ENCODE results near the gene SERAC1.
"Not testable (repeated sequence)": the region's sequence is repeated elsewhere in the genome, so short reads cannot be mapped to it uniquely, and the experiment has no call there.

The SERAC1 gene

DNA sequence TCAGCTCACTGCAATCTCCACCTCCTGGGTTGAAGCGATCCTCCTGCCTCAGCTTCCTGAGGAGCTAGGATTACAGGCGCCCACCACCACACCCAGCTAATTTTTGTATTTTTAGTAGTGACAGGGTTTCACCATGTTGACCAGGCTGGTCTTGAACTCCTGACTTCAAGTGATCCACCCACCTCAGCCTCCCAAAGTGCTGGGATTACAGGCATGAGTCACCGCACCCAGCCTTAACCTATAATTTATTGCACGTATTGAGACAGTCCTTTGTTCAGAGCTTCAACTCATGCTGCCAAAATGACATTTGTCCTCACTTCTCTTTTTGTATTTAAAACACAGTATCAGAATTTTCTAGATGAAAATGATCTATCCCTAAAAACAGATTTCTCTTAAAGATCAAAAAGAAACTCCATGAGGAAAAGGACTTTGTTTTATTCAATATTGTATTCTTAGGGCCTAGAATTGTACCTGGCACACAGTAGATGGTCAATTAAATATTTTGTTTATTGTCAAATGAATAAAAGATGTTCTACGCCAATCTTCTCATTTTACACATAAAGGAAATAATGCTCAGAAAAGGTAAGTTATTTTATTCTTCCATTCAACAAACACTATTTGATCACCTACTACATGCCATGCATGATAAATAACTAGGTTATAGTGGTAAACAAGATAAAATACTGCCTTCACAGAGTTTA is 10.8 kb downstream of the SERAC1 start:
- H3K36me3 ChIP-seq (ENCODE audit: control insufficient read depth, insufficient read depth, low read length), result no peaks in the 10 kb centered on the region; the same call in 1 of the 2 replicates
- no peaks in the 10 kb centered on the region for H3K9me3 ChIP-seq (ENCODE audit: control insufficient read depth, insufficient read depth, low read length)
- no peaks in the 10 kb centered on the region for H3K27me3 ChIP-seq (ENCODE audit: control insufficient read depth, insufficient read depth, low read length)
- H3K4me1 ChIP-seq (ENCODE audit: control insufficient read depth, insufficient read depth, low read length), result no peaks in the 10 kb centered on the region
- H3K27ac ChIP-seq (ENCODE audit: low read length), result no peak overlapping the region
- no peak overlapping the region for H3K4me3 ChIP-seq (ENCODE audit: low read length)
- no peak for DNase-seq (ENCODE audit: low read depth, low spot score)
- no CpG with 5 or more reads among the region's 5 CpGs for WGBS (ENCODE audit: insufficient coverage, insufficient read length)

DNA sequence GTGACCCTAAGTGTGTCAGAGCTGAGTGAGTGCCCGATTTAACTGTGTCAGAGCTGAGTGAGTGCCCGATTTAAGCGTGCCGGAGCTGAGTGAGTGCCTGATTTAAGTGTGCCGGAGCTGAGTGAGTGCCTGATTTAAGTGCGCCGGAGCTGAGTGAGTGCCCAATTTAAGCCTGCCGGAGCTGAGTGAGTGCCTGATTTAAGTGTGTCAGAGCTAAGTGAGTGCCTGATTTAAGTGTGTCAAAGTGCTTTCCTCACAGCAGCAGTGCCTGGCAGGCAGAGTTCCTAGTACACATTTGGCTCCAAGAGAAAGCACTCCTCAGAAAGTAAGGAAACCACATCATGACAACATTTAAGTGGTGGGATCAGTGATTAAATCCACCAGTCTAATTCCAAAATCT is 13.2 kb downstream of the SERAC1 start:
- no peaks in the 10 kb centered on the region; the same call in 1 of the 2 replicates for H3K36me3 ChIP-seq (ENCODE audit: control insufficient read depth, insufficient read depth, low read length)
- no peaks in the 10 kb centered on the region for H3K4me1 ChIP-seq (ENCODE audit: control insufficient read depth, insufficient read depth, low read length)
- WGBS (ENCODE audit: insufficient coverage, insufficient read length), result no CpG with 5 or more reads among the region's 8 CpGs
- H3K27me3 ChIP-seq (ENCODE audit: control insufficient read depth, insufficient read depth, low read length), result no peaks in the 10 kb centered on the region
- H3K9me3 ChIP-seq (ENCODE audit: control insufficient read depth, insufficient read depth, low read length), result no peaks in the 10 kb centered on the region
- H3K4me3 ChIP-seq (ENCODE audit: low read length), result no peak overlapping the region
- H3K27ac ChIP-seq (ENCODE audit: low read length), result no peak overlapping the region
- no peak for DNase-seq (ENCODE audit: low read depth, low spot score)

DNA sequence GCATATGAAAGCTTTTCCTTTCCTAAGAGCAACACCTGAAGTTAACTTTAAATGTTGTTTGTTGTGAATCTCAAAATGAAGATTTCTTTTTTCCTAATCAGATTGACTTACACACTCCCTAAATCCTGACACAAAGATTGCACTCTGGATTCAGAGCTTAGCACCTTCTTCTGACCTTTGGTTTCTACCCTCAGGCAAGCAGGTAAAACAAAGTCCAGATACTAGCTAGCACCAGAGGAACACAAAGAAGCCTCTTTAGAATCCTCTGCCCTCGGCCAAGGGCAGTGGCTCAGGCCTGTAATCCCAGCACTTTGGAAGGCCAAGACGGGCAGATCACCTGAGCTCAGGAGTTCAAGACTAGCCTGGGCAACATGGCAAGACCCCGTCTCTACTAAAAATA is 14.5 kb downstream of the SERAC1 start:
- no peak for DNase-seq (ENCODE audit: low read depth, low spot score)
- Histone ChIP-seq H3K4me1 (ENCODE audit: control insufficient read depth, insufficient read depth, low read length) (no peaks in the 10 kb centered on the region), H3K9me3 (ENCODE audit: control insufficient read depth, insufficient read depth, low read length) (no peaks in the 10 kb centered on the region), H3K4me3 (ENCODE audit: low read length) (no peak overlapping the region), H3K27me3 (ENCODE audit: control insufficient read depth, insufficient read depth, low read length) (no peaks in the 10 kb centered on the region), H3K36me3 (ENCODE audit: control insufficient read depth, insufficient read depth, low read length) (peaks cover 2% of the 10 kb centered on the region; the same call in 1 of the 2 replicates), H3K27ac (ENCODE audit: low read length) (no peak overlapping the region)
- WGBS (ENCODE audit: insufficient coverage, insufficient read length), result no CpG with 5 or more reads among the region's 3 CpGs

DNA sequence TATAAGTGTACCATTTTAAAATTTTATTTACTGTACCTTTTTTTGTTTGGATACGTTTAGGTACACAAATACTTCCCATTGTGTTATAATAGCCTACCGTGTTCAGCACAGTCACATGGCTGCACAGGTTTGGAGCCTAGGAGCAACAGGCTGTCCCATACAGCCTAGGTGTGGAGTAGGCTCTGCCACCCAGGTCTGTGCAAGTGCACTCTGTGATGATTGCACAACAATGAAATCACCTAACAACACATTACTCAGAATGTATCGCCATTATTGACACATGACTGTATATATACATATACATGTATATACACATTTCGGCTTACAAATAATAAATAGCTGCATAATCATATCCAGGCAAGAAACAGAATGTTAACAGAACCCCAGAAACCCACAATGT is 15.4 kb downstream of the SERAC1 start:
- WGBS (ENCODE audit: insufficient coverage, insufficient read length), result no CpG with 5 or more reads among the region's 4 CpGs
- Histone ChIP-seq H3K36me3 (ENCODE audit: control insufficient read depth, insufficient read depth, low read length) (peaks cover 2% of the 10 kb centered on the region; the same call in 1 of the 2 replicates), H3K4me3 (ENCODE audit: low read length) (no peak overlapping the region), H3K4me1 (ENCODE audit: control insufficient read depth, insufficient read depth, low read length) (no peaks in the 10 kb centered on the region), H3K27ac (ENCODE audit: low read length) (no peak overlapping the region), H3K27me3 (ENCODE audit: control insufficient read depth, insufficient read depth, low read length) (no peaks in the 10 kb centered on the region), H3K9me3 (ENCODE audit: control insufficient read depth, insufficient read depth, low read length) (no peaks in the 10 kb centered on the region)
- DNase-seq (ENCODE audit: low read depth, low spot score), result no peak

DNA sequence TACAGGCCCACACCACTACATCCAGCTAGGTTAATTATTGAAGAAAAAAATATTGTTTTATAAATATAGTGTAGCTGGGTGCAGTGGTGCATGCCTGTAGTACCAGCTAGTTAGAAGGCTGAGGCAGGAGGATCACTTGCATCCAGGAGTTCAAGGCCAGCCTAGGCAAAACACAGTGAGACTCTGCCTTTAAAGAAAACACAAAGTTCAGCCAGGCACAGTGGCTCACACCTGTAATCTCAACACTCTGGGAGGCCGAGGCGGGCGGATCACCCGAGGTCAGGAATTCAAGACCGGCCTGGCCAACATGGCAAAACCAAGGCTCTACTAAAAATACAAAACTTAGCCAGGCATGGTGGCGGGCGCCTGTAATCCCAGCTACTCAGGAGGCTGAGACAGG is 16.0 kb downstream of the SERAC1 start:
- not testable (repeated sequence) for H3K9me3 ChIP-seq (ENCODE audit: control insufficient read depth, insufficient read depth, low read length); H3K4me1 ChIP-seq (ENCODE audit: control insufficient read depth, insufficient read depth, low read length); DNase-seq (ENCODE audit: low read depth, low spot score); H3K36me3 ChIP-seq (ENCODE audit: control insufficient read depth, insufficient read depth, low read length); H3K4me3 ChIP-seq (ENCODE audit: low read length); H3K27me3 ChIP-seq (ENCODE audit: control insufficient read depth, insufficient read depth, low read length); H3K27ac ChIP-seq (ENCODE audit: low read length)
- WGBS (ENCODE audit: insufficient coverage, insufficient read length), result no CpG with 5 or more reads among the region's 7 CpGs

DNA sequence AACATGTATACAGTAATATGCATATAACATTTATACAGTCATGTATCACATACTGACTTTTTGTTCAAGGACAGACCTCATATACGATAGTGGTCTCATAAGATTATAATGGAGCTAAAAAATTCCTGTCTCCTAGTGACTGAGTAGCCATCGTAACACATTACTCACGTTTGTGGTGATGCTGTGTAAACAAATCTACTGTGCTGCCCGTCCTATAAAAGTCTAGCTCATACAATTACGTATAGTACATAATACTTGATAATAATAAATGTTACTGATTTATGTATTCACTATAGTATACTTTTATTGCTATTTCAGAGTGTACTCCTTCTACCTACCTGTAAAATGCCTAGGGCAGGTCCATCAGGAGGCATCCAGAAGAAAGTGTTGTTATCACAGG is 17.4 kb downstream of the SERAC1 start:
- no peak for DNase-seq (ENCODE audit: low read depth, low spot score)
- no peak overlapping the region for H3K27ac ChIP-seq (ENCODE audit: low read length)
- peaks cover 2% of the 10 kb centered on the region; the same call in 1 of the 2 replicates for H3K36me3 ChIP-seq (ENCODE audit: control insufficient read depth, insufficient read depth, low read length)
- no peaks in the 10 kb centered on the region for H3K9me3 ChIP-seq (ENCODE audit: control insufficient read depth, insufficient read depth, low read length)
- no peaks in the 10 kb centered on the region for H3K4me1 ChIP-seq (ENCODE audit: control insufficient read depth, insufficient read depth, low read length)
- H3K27me3 ChIP-seq (ENCODE audit: control insufficient read depth, insufficient read depth, low read length), result no peaks in the 10 kb centered on the region
- no peak overlapping the region for H3K4me3 ChIP-seq (ENCODE audit: low read length)
- no CpG with 5 or more reads among the region's 5 CpGs for WGBS (ENCODE audit: insufficient coverage, insufficient read length)

DNA sequence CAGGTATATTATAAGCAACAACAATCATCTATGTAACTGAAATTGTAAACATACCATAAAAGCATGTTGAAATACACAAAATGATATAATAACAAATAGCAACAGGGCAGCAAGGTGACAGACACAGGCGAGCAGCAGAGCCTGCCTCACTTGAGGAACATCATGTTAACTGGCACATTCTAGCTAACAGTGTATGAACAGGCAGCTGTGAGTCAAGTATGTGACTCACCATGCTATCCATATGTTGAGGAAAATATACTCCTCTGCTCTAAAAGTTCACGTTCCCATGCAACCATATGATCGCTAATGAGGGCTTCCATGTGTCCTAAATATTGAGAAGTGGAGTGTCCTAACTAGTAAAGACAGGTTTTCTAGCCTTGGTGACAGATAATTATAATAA is 18.4 kb downstream of the SERAC1 start:
- H3K4me1 ChIP-seq (ENCODE audit: control insufficient read depth, insufficient read depth, low read length), result no peaks in the 10 kb centered on the region
- no CpG with 5 or more reads among the region's 3 CpGs for WGBS (ENCODE audit: insufficient coverage, insufficient read length)
- peaks cover 2% of the 10 kb centered on the region; the same call in 1 of the 2 replicates for H3K36me3 ChIP-seq (ENCODE audit: control insufficient read depth, insufficient read depth, low read length)
- no peak for DNase-seq (ENCODE audit: low read depth, low spot score)
- H3K4me3 ChIP-seq (ENCODE audit: low read length), result no peak overlapping the region
- no peaks in the 10 kb centered on the region for H3K27me3 ChIP-seq (ENCODE audit: control insufficient read depth, insufficient read depth, low read length)
- no peak overlapping the region for H3K27ac ChIP-seq (ENCODE audit: low read length)
- H3K9me3 ChIP-seq (ENCODE audit: control insufficient read depth, insufficient read depth, low read length), result no peaks in the 10 kb centered on the region

DNA sequence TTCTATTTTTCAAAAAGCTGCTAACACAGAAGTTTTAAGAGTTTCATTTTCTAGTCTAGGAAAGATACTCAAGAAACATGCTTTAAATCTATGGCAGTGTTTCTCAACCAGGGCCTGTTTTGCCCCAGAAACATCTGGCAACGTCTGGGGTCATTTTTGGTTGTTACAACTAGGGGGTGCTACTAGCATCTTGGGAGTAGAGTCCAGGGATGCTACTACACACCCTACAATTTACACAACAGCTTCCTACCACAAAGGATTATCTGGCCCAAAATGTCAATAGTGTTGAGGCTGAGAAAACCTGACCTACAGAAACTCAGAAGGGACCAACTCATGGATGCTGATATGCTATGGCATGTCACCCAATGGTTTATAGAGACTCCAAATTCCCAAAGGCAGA is 24.4 kb downstream of the SERAC1 start:
- WGBS (ENCODE audit: insufficient coverage, insufficient read length), result no CpG with 5 or more reads among the region's 1 CpG
- Histone ChIP-seq H3K4me3 (ENCODE audit: low read length) (no peak overlapping the region), H3K27me3 (ENCODE audit: control insufficient read depth, insufficient read depth, low read length) (no peaks in the 10 kb centered on the region), H3K27ac (ENCODE audit: low read length) (no peak overlapping the region), H3K9me3 (ENCODE audit: control insufficient read depth, insufficient read depth, low read length) (no peaks in the 10 kb centered on the region), H3K36me3 (ENCODE audit: control insufficient read depth, insufficient read depth, low read length) (no peaks in the 10 kb centered on the region), H3K4me1 (ENCODE audit: control insufficient read depth, insufficient read depth, low read length) (no peaks in the 10 kb centered on the region)
- no peak for DNase-seq (ENCODE audit: low read depth, low spot score)

DNA sequence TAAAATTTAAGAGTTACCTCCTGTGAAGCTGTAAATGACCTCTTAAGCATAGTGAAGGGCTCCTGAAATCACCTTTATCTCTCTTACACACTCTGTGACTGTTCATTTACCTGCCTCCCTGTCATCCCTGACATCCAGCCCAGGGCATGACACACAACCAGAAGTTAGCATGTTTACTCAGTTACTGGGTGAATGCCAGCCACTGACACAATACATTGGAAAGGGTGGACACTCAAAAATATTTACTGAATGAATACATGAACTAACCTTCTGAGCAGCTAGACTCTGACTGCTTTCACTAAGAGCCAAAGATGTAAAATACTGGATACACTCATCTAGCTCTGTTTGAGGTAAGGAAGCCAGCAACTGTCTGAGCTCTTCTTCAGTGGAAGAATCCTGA is 25.3 kb downstream of the SERAC1 start:
- Histone ChIP-seq H3K9me3 (ENCODE audit: control insufficient read depth, insufficient read depth, low read length) (no peaks in the 10 kb centered on the region), H3K4me1 (ENCODE audit: control insufficient read depth, insufficient read depth, low read length) (no peaks in the 10 kb centered on the region), H3K36me3 (ENCODE audit: control insufficient read depth, insufficient read depth, low read length) (no peaks in the 10 kb centered on the region), H3K4me3 (ENCODE audit: low read length) (no peak overlapping the region), H3K27me3 (ENCODE audit: control insufficient read depth, insufficient read depth, low read length) (no peaks in the 10 kb centered on the region), H3K27ac (ENCODE audit: low read length) (no peak overlapping the region)
- no peak for DNase-seq (ENCODE audit: low read depth, low spot score)

DNA sequence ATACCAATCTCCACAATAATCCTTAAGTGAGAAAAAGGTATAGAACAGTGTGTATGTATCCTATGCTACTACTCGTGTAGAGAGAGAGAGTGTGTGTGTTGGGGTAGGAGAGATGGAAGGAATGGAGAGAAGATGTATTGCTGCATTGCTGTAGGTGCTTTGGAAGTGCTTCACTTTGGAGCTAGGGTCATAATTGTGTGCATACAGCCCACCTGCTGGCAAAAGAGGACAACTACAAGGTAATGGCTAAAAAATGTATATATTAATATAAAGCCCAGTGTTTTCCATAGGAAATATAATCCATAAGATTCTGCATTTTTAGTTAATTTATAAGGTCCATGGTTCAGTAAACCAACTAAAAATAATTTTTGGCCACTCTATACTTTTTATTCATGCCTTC is 36.1 kb downstream of the SERAC1 start:
- no peak overlapping the region for H3K27ac ChIP-seq (ENCODE audit: low read length)

DNA sequence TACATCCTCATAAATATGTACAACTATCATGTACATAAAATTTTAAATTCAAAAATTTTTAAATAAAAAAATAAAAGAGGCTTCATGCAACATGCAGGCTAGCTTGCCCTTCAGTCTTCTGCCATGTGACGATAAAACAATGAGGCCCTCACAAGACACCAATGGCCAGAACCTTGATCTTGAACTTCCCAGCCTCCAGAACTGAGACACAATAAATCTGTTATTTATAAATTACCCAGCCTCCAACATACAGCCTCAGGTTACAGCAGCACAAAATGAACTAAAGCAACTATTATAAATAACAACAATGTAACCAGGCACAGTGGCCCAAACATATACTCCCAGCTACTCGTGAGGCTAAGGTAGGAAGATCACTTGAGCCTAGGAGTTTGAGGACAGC is 42.8 kb downstream of the SERAC1 start:
- Histone ChIP-seq H3K27me3 (ENCODE audit: control insufficient read depth, insufficient read depth, low read length) (no peaks in the 10 kb centered on the region), H3K9me3 (ENCODE audit: control insufficient read depth, insufficient read depth, low read length) (no peaks in the 10 kb centered on the region), H3K4me3 (ENCODE audit: low read length) (no peak overlapping the region), H3K36me3 (ENCODE audit: control insufficient read depth, insufficient read depth, low read length) (no peaks in the 10 kb centered on the region), H3K27ac (ENCODE audit: low read length) (no peak overlapping the region), H3K4me1 (ENCODE audit: control insufficient read depth, insufficient read depth, low read length) (no peaks in the 10 kb centered on the region)
- WGBS (ENCODE audit: insufficient coverage, insufficient read length), result no CpG with 5 or more reads among the region's 2 CpGs
- DNase-seq (ENCODE audit: low read depth, low spot score), result no peak

More for the DNA sequence above, 36.1 kb downstream of the SERAC1 start:
- Histone ChIP-seq H3K36me3 (ENCODE audit: control insufficient read depth, insufficient read depth, low read length) (no peaks in the 10 kb centered on the region), H3K9me3 (ENCODE audit: control insufficient read depth, insufficient read depth, low read length) (no peaks in the 10 kb centered on the region), H3K27me3 (ENCODE audit: control insufficient read depth, insufficient read depth, low read length) (no peaks in the 10 kb centered on the region), H3K4me3 (ENCODE audit: low read length) (no peak overlapping the region), H3K4me1 (ENCODE audit: control insufficient read depth, insufficient read depth, low read length) (no peaks in the 10 kb centered on the region)
- DNase-seq (ENCODE audit: low read depth, low spot score), result no peak
- 100% methylated on average over 1 of the region's 1 CpG for WGBS (ENCODE audit: insufficient coverage, insufficient read length)
